OCI-LY3 (cell line): ENCODE measurements around the gene ARHGAP6.

Source experiments
- H2AFZ ChIP-seq: fragments of 200-600, 300-600 bp; shearing (Covaris generic); 2 replicates; pipeline ENCODE4 v1.6.0; 2014; ENCODE audit warnings: antibody characterized with exemption, low read depth, low read length
- H3K27ac ChIP-seq: fragments of 200-600, 300-600 bp; sonication (generic); 2 replicates; pipeline ENCODE4 v1.5.1; 2014; ENCODE audit warnings: mild to moderate bottlenecking, low read length, moderate library complexity, mixed read lengths
- H3K27me3 ChIP-seq: fragments of 200-600, 300-600 bp; sonication (generic); 2 replicates; pipeline ENCODE4 v1.6.1; 2014; ENCODE audit warnings: low read depth, low read length, mixed read lengths
- H3K36me3 ChIP-seq: fragments of 200-600, 300-600 bp; sonication (generic); replicated peaks from 2 replicates; pipeline ENCODE3; 2014; ENCODE audit warnings: low read depth, low read length, mixed read lengths
- H3K4me1 ChIP-seq: fragments of 300-600, 200-600 bp; sonication (generic); 2 replicates; pipeline ENCODE4 v1.6.1; 2014; ENCODE audit warnings: low read length, mixed read lengths
- H3K4me2 ChIP-seq: fragments of 200-600, 300-600 bp; sonication (generic); 2 replicates; pipeline ENCODE4 v1.6.1; 2014; ENCODE audit warnings: low read length, mixed read lengths
- H3K4me3 ChIP-seq: fragments of 300-600, 200-600 bp; sonication (generic); 2 replicates; pipeline ENCODE4 v1.5.1; 2014; ENCODE audit warnings: antibody characterized with exemption, mild to moderate bottlenecking, low read length, moderate library complexity
- H3K79me2 ChIP-seq: fragments of 300-600, 200-600 bp; shearing (Covaris generic); 2 replicates; pipeline ENCODE4 v1.6.1; 2014; ENCODE audit warnings: mild to moderate bottlenecking, low read length, mixed read lengths
- H3K9ac ChIP-seq: fragments of 300-600, 200-600 bp; shearing (Covaris generic); 2 replicates; pipeline ENCODE4 v1.6.0; 2014; ENCODE audit warnings: mild to moderate bottlenecking, low read length, moderate library complexity
- H3K9me3 ChIP-seq: fragments of 200-600, 300-600 bp; shearing (Covaris generic); 2 replicates; pipeline ENCODE4 v1.6.1; 2014; ENCODE audit warnings: low read length, mixed read lengths; ENCODE audit not compliant: insufficient read depth
- H4K20me1 ChIP-seq: fragments of 200-600, 300-600 bp; sonication (generic); 2 replicates; pipeline ENCODE4 v1.6.1; 2016; ENCODE audit warnings: low read length, mixed read lengths; ENCODE audit not compliant: insufficient read depth
- EZH2phosphoT487 ChIP-seq: fragments of 200-600 bp; shearing (Covaris generic); IDR thresholded peaks from 2 replicates; pipeline ENCODE4 v1.6.1; 2018; ENCODE audit warnings: antibody characterized with exemption, mixed run types, low read depth
- TF ChIP-seq, protein P1 (sequence below): fragments of 200-600, 300-600 bp; sonication (generic); IDR thresholded peaks from 2 replicates; pipeline ENCODE4 v1.5.1; 2014; ENCODE audit warnings: antibody characterized with exemption, low read length, low read depth

The ARHGAP6 gene

DNA sequence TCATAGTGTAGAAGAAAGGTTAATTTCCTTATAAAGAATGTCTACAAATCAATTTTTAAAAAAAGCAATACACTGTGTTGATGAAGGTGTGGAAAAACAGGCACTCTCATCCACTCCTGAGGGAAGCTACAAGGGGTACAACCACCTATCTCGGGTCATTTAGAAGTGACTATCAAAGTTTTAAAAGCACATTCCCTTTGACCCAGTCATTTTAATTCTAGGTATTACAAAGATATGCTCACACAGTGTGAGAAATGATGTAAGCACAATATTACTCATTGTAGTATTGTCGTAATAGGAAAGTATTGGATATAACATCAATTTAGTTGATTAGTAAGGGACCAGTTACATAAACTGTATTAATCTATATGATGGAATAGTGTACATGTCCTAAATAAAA lies 562.0 kb downstream of the ARHGAP6 start:
- TF ChIP-seq, protein P1, sequence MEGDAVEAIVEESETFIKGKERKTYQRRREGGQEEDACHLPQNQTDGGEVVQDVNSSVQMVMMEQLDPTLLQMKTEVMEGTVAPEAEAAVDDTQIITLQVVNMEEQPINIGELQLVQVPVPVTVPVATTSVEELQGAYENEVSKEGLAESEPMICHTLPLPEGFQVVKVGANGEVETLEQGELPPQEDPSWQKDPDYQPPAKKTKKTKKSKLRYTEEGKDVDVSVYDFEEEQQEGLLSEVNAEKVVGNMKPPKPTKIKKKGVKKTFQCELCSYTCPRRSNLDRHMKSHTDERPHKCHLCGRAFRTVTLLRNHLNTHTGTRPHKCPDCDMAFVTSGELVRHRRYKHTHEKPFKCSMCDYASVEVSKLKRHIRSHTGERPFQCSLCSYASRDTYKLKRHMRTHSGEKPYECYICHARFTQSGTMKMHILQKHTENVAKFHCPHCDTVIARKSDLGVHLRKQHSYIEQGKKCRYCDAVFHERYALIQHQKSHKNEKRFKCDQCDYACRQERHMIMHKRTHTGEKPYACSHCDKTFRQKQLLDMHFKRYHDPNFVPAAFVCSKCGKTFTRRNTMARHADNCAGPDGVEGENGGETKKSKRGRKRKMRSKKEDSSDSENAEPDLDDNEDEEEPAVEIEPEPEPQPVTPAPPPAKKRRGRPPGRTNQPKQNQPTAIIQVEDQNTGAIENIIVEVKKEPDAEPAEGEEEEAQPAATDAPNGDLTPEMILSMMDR: no peak
- no peak for TF ChIP-seq EZH2phosphoT487
- Histone ChIP-seq H3K9me3 (no peaks in the 10 kb centered on the region), H2AFZ (no peak overlapping the region), H3K4me1 (peaks cover 33% of the 10 kb centered on the region), H3K79me2 (no peaks in the 10 kb centered on the region), H3K4me2 (no peak overlapping the region), H3K36me3 (no peaks in the 10 kb centered on the region), H4K20me1 (no peaks in the 10 kb centered on the region), H3K9ac (no peak overlapping the region), H3K27me3 (no peaks in the 10 kb centered on the region), H3K4me3 (no peak overlapping the region), H3K27ac (no peak overlapping the region)

DNA sequence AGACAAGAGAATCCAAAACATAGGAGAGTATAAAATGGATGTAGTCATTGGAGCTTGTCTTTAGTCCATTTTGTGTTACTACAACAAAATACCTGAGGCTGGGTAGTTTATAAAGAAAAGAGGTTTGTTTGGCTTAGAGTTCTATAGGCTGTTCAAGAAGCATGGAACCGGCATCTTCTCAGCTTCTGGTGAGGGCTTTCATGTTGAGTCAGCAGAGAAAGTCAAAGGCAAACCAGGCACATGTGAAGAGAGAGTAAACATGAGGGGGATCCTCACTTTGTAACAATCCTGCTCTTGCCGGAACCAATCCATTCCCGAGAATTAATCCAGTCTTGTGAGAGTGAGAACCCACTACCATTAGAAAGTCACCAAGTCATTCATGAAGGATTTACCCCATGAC lies 562.7 kb downstream of the ARHGAP6 start:
- no peak overlapping the region for H2AFZ ChIP-seq
- H3K79me2 ChIP-seq: no peaks in the 10 kb centered on the region

DNA sequence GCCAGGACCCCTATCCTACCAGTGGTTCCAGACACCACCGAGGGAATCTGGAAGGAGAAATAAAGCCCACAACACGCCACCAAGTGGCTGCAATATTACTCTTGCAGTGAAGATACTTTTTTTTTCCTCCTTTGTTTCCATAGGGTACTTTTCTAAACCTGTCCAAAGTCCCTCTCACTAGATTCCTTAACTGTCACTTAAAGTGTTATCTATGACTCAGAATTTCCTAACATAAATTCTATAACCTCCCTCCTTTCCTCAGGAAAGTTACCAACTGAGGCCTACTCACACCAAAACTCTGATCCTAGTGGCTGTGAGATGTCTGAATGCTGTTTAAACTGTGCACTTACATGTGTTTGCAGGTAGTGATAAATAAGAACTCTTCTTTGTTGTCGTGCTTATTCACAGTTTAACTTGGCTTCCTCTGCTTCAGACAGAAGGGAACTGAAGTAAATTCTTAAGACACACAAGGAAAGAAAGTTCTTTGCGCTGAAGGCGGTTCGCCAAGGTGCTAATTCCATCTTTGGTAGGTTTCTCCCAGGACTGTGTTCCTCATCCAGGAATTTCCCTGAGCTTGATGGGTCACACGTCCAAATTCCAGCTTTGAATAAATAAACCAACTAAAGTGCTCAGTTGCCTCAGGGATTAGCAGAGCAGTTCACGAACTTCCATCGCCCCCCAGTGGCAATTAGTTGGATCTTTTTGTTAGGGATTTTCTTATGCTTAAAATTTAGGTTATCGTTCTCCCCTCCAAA lies 565.3 kb downstream of the ARHGAP6 start:
- TF ChIP-seq EZH2phosphoT487: no peak
- TF ChIP-seq, protein P1: peak; percentile 51
- Histone ChIP-seq H3K36me3 (no peaks in the 10 kb centered on the region), H2AFZ (no peak overlapping the region), H4K20me1 (no peaks in the 10 kb centered on the region), H3K9ac (no peak overlapping the region), H3K9me3 (no peaks in the 10 kb centered on the region), H3K4me2 (no peak overlapping the region), H3K4me3 (no peak overlapping the region), H3K27me3 (no peaks in the 10 kb centered on the region), H3K79me2 (no peaks in the 10 kb centered on the region), H3K27ac (no peak overlapping the region), H3K4me1 (peaks cover 20% of the 10 kb centered on the region)

More for the DNA sequence above, 562.7 kb downstream of the ARHGAP6 start:
- Histone ChIP-seq H3K9me3 (no peaks in the 10 kb centered on the region), H3K9ac (no peak overlapping the region), H3K27me3 (no peaks in the 10 kb centered on the region), H3K4me3 (no peak overlapping the region), H3K4me1 (peaks cover 26% of the 10 kb centered on the region), H3K36me3 (no peaks in the 10 kb centered on the region), H3K27ac (no peak overlapping the region), H4K20me1 (no peaks in the 10 kb centered on the region), H3K4me2 (peak overlapping the region; percentile 16)
- TF ChIP-seq, protein P1: no peak
- no peak for TF ChIP-seq EZH2phosphoT487

DNA sequence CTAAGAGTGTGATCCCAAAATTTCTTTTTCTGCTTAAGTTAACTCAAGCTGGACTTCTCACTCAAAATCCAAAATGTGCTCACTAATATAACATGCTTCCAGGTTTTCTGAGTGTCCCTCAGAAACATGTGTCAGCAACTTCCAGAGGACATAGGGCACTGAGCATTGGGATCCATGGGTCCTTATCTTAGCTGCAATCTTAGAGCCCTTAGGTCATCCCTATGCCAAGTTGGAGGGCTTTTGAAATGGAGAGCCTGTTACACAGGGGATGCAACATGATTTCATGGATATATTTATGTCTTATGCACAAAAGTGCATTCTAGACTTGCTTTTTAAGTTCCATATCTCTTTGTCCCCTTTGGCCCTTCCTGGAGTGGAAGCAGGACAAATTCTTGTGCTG lies 566.3 kb downstream of the ARHGAP6 start:
- Histone ChIP-seq H3K4me2 (no peak overlapping the region), H2AFZ (no peak overlapping the region), H3K79me2 (no peaks in the 10 kb centered on the region), H3K9me3 (no peaks in the 10 kb centered on the region), H4K20me1 (no peaks in the 10 kb centered on the region), H3K27me3 (no peaks in the 10 kb centered on the region), H3K27ac (no peak overlapping the region), H3K36me3 (no peaks in the 10 kb centered on the region), H3K4me3 (no peak overlapping the region), H3K4me1 (peaks cover 20% of the 10 kb centered on the region), H3K9ac (no peak overlapping the region)
- TF ChIP-seq EZH2phosphoT487: no peak
- TF ChIP-seq, protein P1: no peak
